ENCODE results near the gene XXYLT1. TPM values are rescaled to one million over a fixed set of nuclear protein-coding genes. Genes with fewer than 3 reads are reported as not detected.

Gene XXYLT1
- total and polyA plus RNA-seq, 2 of the 8 experiments (the other 6 are each of a cell fraction or from before 2014, with no cell fraction given), result 18.9 to 23.8 TPM

- H3K4me1 ChIP-seq (replicated peaks in 1 of 4; ENCODE audit: control insufficient read depth in 3 of 4, insufficient read depth in 4 of 4, low read length in 3 of 4), result peaks cover 0 to 4% (median under 1%) of the 10 kb centered on the region in 4 experiments; a peak in 4 of 7 replicates
- no peak overlapping the region for H2AK5ac ChIP-seq (ENCODE audit: low read depth, low read length)
- H3K4me2 ChIP-seq (ENCODE audit: insufficient read depth in 1 of 2, low read depth in 2 of 2, low read length in 2 of 2), result no peak overlapping the region
- H2BK12ac ChIP-seq (ENCODE audit: low read depth, low read length), result peak overlapping the region; percentile 84
- peaks cover 0 to 2% of the 10 kb centered on the region in 2 experiments; a peak in 1 of 4 replicates for H3K9me3 ChIP-seq (ENCODE audit: insufficient read depth in 2 of 2, low read depth in 1 of 2, low read length in 1 of 2)
- ChIA-PET CTCF (ENCODE audit: partially characterized antibody) (interaction anchor here (0.6 to 1.6 kb wide), 11 partner anchors 13 to 418 kb away, joined by 3 to 5 read pairs (median 3); no protein-coding TSS in a partner anchor), POLR2A (ENCODE audit: partially characterized antibody) (interaction anchor here (0.6 kb wide), 1 partner anchor 22 kb away, joined by 3 read pairs; no protein-coding TSS in a partner anchor)
- WGBS, 2 experiments (ENCODE audit: extremely low coverage in 1 of 2, insufficient coverage in 1 of 2, insufficient read length in 1 of 2, insufficient replicate concordance in 2 of 2, low coverage in 1 of 2, low lambda C conversion rate in 2 of 2, missing lambda C conversion rate in 1 of 2), result 87% methylated on average over 14 of the region's 14 CpGs; no CpG with 5 or more reads in 1 of the 2 experiments
- no peak overlapping the region for H2BK5ac ChIP-seq (ENCODE audit: low read depth, low read length)
- no peaks in the 10 kb centered on the region for H3K27me3 ChIP-seq (replicated peaks in 1 of 4; ENCODE audit: control insufficient read depth in 3 of 4, extremely low read depth in 1 of 4, insufficient read depth in 3 of 4, low read length in 3 of 4)
- no peak overlapping the region for H4K8ac ChIP-seq (ENCODE audit: extremely low read depth, insufficient read depth, low read length)
- no peak overlapping the region for H2BK120ac ChIP-seq (replicated peaks; ENCODE audit: low read depth, low read length)
- no peak overlapping the region for H3K56ac ChIP-seq (replicated peaks; ENCODE audit: insufficient read length, low read depth, low read length)
- no peaks in the 10 kb centered on the region; the same call in 1 of the 2 replicates for H3K79me1 ChIP-seq (ENCODE audit: low read depth, low read length)
- H4K5ac ChIP-seq (ENCODE audit: insufficient read length, low read depth, low read length), result no peak overlapping the region
- no peak overlapping the region for H3K23ac ChIP-seq (ENCODE audit: insufficient read length)
- H3K4ac ChIP-seq (replicated peaks; ENCODE audit: insufficient read length, low read depth, low read length), result no peak overlapping the region
- no peak for DNase-seq (ENCODE audit: low read depth in 1 of 2, low spot score in 2 of 2)
- H2AFZ ChIP-seq (ENCODE audit: low read length), result no peak overlapping the region
- H2BK15ac ChIP-seq (ENCODE audit: low read length), result no peak overlapping the region
- H3K14ac ChIP-seq (ENCODE audit: insufficient read length), result no peak overlapping the region
- FAIRE-seq, result no peak
- H4K20me1 ChIP-seq (replicated peaks in 1 of 2; ENCODE audit: control insufficient read depth in 1 of 2, insufficient read depth in 2 of 2, low read length in 2 of 2), result peaks cover 0 to 3% of the 10 kb centered on the region in 2 experiments
- H2BK20ac ChIP-seq (ENCODE audit: low read length), result no peak overlapping the region
- H3K36me3 ChIP-seq (ENCODE audit: control insufficient read depth in 2 of 4, insufficient read depth in 4 of 4, low read length in 3 of 4), result no peaks in the 10 kb centered on the region
- H3K18ac ChIP-seq (ENCODE audit: extremely low read depth, low read length), result no peak overlapping the region
- no peak overlapping the region for H3K4me3 ChIP-seq (ENCODE audit: extremely low read depth in 1 of 4, insufficient read depth in 2 of 4, low read depth in 3 of 4, low read length in 4 of 4)
- no peaks in the 10 kb centered on the region for H3K23me2 ChIP-seq (ENCODE audit: low read depth, low read length)
- H4K91ac ChIP-seq (replicated peaks; ENCODE audit: insufficient read length, low read length), result no peak overlapping the region
- no peak overlapping the region for H3K9ac ChIP-seq (replicated peaks in 1 of 4; ENCODE audit: extremely low read depth in 1 of 4, low read depth in 3 of 4, low read length in 3 of 4)
- H3K27ac ChIP-seq (ENCODE audit: low read depth, low read length), result no peak overlapping the region
- peaks cover 0 to 4% of the 10 kb centered on the region in 2 experiments; a peak in 2 of 4 replicates for H3K79me2 ChIP-seq (ENCODE audit: control insufficient read depth in 1 of 2, insufficient read depth in 2 of 2, low read length in 2 of 2)
- TF ChIP-seq TAF1 (IDR thresholded peaks at IDR 0.05; ENCODE audit: low read depth, low read length) (no peak), CREB1 (IDR thresholded peaks at IDR 0.05) (no peak), RXRA (IDR thresholded peaks at IDR 0.05; ENCODE audit: insufficient read depth, low read depth, low read length) (no peak), GABPA (IDR thresholded peaks at IDR 0.05; ENCODE audit: borderline replicate concordance, insufficient read depth, low read length) (no peak), ZNF274 (IDR thresholded peaks at IDR 0.05; ENCODE audit: borderline replicate concordance, extremely low read depth, low read length) (no peak), SRF (IDR thresholded peaks at IDR 0.05; ENCODE audit: low read depth, low read length) (no peak), NRF1 (IDR thresholded peaks at IDR 0.05; ENCODE audit: low read depth, low read length) (no peak), TAF7 (optimal IDR thresholded peaks at IDR 0.05; ENCODE audit: borderline replicate concordance, low read depth, low read length) (no peak), SIX5 (IDR thresholded peaks at IDR 0.05; ENCODE audit: low read depth, low read length) (no peak), EGR1 (IDR thresholded peaks at IDR 0.05; ENCODE audit: borderline replicate concordance, low read depth, low read length) (no peak), SUZ12 (IDR thresholded peaks at IDR 0.05; ENCODE audit: low read length) (no peak), ATF3 (IDR thresholded peaks at IDR 0.05; ENCODE audit: insufficient read depth, low read depth, low read length) (no peak)
These were observed 170.8 kb downstream of the XXYLT1 start for GRCh38 chr3:195099951-195100785.
